Hepatic stellate cell (primary cell): Measurements from ENCODE around the gene SPPL3.

Experiments
- DNase-seq: peaks from one replicate; pipeline ENCODE4 v3.0.0; 2011; ENCODE audit warnings: low spot score

SPPL3 gene

DNA sequence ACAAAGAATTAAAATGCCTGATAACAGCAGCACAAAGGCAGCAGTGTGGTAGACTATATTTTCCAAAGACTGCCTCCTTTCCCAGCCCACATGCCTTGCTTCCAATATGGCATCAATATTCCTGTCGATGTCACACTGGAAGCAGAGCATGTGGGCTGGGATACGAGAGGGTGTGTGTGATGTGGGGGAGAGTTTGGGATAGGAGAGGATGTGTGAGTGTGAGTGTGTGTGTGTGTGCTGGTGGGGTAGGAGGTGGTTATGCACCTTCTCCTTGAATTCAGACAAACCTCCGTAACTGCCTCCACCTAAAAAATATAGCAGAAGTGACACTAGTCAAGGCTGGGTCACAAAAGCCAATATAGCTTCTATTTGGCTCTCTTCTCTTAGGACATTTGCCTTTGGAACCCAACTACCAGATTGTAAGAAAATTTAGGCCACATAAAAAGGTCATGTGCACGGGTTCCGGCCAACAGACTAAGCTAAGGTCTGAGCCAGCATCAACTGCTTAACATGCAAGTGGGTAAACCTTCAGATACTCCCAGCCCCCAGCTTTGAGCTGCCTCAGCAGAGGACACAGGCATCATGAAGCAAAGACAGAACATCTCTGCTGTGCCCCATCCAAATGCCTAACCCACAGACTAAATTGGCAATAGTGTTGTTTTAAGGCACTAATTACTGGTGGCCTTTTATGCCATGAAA is 29.5 kb downstream of the SPPL3 start:
- DNase-seq, result no peak

DNA sequence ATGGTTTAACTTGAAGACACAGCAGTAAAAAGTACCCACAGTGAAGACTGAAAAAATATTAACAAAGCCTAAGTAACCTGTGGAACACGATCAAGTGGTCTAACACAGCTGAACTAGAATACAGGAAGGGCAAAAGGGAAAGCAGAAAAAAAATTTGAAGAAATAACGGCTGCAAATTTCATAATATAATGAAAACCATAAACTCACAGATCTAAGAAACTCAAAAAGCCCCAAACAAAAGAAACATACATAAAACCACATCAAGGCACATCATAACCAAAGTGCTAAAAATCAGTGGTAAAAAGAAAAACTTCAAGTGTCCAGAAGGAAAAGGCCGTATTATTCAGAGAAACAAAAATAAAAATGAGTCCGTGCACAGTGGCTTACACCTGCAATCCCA is 30.9 kb downstream of the SPPL3 start:
- DNase-seq, result no peak

DNA sequence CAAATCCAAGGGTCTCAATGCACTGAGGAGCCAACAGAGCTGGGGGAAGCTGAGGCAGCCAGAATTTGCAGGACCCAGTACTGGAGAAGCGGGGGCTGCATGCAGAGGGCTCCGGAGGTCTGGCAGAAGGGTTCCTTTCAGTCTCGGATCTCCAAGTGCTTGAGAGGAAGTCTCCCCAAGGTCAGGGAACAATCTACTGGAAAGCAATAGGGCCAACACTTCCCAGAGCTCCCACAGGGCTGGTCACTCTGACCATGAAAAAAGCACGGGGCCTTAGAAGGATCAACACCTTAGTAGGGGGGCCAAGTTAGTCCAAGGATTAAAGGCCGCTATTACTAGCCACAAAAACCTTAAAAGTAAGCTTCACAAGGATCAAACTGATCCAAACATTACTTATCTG is 31.7 kb downstream of the SPPL3 start:
- no peak for DNase-seq

DNA sequence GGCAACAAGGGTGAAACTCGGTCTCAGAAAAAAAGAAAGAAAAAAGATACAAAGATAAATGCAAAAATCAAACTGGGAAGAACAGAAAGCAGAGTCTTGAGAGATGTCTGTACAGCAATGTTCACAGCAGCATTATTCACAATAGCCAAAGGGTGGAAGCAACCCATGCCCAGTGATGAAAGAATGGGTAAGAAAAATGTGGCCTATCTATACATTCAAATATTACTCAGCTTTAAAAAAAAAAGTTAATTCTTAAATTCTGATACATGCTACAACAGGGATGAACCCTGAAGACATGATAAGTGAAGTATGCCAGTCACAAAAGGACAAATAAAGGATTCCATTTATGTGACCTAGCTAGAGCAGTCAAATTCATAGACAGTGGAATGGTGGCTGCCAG is 33.7 kb downstream of the SPPL3 start:
- DNase-seq, result no peak

DNA sequence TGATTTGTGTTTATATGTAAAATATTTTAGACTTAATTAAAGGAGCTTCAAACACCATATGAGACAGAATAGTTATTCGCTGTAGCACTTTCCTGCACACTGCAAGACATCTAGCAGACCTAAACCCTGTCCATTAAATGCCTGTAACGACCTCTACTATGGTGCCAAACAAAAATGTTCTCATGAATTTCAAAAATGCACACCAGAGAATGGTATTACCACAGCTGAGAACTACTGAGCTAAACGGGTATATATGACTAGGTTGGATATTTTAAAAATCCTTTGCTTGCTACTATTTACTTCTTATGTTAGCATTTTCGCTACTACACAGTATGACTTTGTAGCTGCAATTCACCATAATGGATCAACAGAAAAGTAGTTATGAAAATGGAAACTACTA is 34.8 kb downstream of the SPPL3 start:
- no peak for DNase-seq

DNA sequence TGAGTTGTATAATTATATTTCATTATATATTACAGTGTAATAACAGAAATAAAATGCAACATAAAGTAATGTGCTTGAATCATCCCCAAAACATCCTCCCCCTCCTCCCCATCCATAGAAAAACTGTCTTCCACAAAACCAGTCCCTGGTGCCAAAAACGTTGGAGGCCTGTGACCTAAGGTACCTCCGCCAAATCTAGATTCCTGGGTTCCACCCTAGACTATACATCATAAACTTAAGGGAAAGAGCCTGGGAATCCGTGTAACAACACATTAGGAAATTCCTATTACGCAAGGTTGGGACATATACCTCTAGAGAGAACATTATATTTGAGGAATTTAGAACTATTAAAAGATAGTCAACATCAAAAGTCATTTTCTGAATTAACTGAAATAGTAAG is 38.0 kb downstream of the SPPL3 start:
- no peak for DNase-seq

DNA sequence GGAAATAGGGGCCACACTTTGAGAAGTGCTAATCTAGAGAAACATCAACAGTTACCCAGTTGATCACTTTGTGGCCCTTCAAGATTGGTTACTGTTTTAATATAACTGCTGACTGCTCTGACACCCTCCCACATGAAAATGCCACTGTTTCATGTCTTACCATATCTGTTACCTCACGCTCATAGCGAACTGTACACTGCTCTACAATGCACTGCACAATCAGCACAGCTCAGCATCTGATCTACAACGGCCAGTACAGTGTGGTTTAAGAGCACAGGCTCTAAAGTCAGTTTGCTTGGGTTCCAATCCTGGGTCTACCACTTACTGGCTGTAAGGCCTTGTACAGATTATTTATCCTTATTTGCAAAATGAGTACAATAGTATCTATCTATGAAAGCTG is 39.1 kb downstream of the SPPL3 start:
- DNase-seq, result no peak

DNA sequence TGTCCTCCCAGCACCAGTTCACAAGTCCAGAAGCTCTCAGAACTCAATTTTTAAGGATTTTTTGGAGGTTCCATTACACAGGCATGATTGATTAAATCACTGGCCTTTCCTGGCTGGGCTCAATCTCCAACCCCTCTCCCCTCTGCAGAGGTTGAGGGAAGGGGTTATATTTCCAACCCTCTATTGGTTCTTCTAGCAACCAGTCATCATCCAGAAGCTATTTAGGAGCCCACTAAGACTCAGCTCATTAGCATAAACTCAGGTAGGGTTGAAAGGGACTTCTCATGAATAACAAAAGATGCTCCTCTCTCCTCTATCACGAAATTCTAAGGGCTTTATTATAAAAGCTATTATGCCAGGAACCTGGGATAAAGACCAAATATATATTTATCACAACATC is 41.5 kb downstream of the SPPL3 start:
- no peak for DNase-seq

DNA sequence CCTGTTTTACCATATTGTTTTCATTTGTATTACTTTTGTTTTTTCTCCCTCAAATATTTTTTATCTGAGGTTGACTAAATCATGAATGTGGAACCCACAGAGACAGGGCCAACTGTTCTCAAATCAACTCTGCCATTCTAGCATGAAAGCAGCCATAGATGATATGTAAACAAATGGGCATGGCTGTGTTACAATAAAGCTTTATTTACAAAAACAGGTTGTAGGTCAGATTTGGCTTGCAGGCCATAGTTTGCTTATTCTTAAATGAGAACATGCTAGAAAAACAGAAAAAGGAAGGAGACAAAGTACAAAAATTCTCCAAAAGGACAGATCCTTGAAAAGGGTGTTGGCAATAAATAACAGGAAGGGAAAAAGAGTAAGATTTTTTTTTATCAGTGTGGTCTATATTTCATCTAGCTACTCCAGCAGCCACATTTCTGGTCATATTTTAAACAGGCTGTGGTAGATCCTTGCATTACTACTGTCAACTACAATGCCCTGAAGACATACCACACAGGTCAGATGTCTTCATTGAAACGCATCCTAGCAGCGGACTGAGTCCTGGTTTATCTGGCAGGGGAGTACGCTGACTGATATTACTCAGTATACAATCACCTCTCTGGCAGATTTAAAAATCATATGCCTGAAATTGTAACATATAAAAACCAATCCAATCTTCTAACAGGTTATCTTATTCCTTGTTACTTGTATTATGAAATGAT is 42.9 kb downstream of the SPPL3 start:
- no peak for DNase-seq

DNA sequence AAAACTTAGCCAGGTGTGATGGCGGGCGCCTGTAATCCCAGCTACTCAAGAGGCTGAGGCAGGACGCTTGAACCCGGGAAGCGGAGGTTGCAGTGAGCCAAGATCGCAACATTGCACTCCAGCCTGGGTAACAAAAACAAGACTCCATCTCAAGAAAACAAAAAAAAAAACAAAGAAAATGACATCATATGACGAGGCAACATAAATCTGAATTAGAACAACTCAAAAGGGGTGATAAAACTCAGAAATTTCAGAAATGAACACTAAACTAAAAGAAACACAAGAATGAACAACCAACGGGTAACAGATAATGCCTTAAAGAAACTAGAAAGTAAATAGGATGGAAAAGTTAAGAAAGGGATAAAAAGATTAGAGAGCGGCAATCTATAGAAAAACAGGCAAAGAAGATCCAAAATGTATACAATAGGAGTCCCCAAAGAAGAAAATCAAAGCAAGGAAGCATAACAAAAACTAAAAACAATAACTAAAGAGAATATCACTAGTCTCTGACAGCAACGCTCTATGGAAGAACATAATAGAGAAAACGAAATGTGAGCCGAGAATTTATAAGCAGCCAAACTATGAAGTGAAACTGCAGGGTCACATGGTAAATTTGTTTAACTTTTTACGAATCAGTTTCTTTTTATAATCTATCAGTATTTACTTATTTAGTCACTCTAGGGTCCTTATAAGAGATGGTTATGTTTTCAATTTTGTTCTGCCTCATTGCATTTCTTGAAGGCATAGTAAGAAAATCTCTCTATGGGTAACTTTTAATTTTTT is 45.7 kb downstream of the SPPL3 start:
- no peak for DNase-seq

DNA sequence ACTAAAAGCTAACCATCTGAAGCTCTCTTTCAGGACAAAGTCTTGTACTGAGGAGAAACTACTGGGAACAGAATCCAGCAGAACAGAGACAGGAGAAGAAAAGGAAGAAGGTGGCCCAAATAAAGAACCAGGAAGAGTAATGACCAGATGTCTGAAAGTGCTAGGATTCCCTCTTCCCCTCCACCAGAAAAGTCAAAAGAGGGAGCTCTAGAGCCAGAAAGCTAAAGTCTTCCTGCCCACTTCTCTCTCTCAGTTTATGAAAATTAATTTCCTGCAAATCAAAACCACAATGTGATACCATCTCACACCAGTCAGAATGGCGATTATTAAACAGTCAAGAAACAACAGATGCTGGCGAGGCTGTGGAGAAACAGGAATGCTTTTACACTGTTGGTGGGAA is 47.2 kb downstream of the SPPL3 start:
- no peak for DNase-seq

DNA sequence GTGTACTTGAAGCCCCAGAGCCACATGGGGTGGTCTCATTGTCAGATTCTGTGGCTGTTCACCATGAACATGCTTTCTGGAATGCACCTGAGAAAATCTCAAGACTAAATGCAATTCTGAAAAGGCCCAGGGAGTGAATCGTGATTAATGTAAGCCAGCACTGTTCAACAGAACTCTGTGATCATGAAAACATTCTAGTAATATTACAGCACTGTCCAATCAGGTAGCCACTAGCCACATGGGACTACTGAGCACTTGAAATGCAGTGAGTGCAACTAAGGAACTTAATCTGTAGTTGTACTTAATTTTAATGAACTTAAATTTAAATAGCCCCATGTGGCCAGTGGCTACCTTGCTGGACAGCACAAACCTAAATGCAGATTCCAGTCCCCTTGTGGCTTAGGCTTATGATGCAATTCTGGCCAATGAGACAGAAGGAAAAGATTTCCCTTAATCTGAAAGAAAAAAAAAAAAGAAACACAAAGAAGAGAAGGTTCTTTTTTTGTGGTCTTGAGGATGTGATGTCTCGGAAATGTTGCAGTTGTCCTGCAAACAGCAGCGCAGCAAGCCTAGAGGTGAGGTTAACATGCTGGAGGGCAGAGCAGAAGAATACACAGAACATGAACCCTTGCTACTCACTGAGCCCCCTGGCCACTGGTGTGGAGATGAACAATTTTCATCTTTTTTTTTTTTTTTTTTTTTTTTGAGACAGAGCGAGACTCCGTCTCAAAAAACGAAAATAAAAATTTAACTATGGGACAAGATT is 48.2 kb downstream of the SPPL3 start:
- no peak for DNase-seq

DNA sequence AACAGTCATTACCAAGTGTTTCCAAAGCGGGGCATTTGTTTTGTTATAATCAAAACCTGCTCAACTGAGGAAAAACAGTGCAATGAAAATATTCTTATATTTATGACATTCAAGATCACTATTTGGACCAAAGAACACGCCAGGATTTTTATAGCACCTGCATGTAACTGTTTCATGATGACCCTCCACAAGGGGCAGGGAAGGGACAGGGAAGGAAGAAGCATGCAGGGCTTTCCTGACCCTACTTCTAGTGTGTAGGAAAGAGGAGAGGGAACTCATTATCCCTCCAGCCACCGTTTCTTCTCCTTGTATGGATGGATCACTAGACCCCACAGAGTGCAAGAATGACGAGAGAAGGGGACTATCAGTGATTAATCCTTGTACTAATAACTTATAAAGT is 49.4 kb downstream of the SPPL3 start:
- no peak for DNase-seq

DNA sequence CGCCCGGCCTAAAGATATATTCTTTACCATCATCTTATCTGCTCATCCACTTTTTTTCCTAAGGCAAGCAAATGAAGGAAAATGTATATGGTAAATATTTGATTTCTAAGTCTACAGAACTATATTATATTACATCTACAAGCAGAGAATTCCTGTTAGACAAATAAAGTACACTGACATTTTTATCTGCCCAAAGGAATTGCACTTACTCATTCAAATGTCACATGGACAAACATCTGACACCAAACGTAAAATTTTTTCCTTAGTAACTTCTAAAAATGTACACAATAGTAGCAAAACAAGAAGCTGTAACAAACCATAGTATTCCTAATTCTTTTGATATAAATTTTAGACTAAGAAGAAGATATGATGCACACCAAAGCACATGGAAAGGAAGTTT is 51.0 kb downstream of the SPPL3 start:
- DNase-seq, result no peak

DNA sequence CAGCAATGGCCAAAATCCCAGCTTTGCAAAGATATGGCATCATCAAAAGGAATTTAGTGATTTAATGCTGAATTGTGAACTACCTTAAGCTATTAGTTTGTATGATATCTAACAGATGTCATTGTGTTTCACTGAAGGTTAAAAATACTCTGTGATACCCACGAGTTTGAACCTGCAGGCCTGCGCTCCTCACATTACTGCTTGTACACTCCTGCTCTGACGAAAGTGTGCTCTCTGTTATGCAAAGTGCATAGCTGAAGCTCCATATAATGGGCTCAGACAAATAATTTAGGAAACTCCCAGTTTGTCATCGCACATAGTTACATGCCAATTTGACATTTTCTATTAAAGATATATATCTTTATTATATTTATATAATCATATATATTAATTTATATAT is 52.2 kb downstream of the SPPL3 start:
- DNase-seq, result no peak

DNA sequence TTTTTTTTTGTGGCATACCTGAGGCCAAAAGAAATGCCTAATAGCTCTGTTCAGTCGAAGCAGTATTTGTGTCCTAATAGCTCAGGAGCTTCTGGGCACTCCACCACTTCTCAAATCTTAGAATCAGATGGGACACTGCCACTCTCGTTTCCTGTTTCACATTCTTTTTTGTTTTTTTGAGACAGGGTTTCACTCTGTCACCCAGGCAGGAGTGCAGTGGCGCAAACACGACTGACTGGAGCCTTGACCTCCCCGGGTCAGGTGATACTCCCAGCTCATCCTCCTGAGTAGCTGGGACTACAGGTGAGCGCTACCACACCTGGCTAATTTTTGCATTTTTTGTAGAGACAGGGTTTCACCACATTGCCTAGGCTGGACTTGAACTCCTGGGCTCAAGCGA is 52.7 kb downstream of the SPPL3 start:
- DNase-seq, result no peak

DNA sequence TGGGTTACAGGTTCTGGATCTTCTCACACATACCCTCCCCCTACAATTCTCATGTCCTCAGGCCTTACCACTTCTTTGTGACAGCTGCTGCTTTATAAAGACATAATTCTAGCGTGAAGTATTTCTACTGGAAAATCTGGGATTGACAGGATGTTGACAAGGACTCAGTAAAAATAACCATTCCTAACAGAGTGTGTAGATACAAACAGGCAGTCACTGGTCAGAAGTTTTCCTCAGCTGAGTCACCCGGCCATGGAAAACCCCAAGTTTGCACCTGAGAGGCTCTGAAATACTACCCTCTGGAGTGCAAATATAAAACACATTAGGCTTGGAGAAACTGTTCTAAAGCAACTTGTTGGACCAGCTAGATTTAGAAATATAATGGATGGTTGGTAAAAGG is 54.4 kb downstream of the SPPL3 start:
- DNase-seq, result no peak

DNA sequence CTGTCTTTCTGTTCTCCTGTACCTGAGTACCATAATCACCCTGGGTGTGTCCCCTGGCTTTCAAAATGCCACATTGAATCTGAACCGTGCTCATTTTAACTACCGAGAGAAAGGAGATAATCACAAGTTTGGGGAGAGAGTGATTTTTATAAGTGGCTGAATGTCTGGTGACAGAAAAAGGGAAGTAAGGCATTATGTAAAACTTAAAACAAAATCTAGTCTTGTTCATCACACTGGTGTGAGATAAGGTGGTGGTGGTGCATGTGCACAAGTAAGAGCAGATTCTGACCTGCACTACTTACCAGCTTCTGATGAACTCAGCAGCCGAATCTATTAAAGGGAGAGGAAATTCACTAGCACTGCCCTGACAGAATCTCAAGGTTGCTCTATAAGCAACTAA is 56.3 kb downstream of the SPPL3 start:
- no peak for DNase-seq

DNA sequence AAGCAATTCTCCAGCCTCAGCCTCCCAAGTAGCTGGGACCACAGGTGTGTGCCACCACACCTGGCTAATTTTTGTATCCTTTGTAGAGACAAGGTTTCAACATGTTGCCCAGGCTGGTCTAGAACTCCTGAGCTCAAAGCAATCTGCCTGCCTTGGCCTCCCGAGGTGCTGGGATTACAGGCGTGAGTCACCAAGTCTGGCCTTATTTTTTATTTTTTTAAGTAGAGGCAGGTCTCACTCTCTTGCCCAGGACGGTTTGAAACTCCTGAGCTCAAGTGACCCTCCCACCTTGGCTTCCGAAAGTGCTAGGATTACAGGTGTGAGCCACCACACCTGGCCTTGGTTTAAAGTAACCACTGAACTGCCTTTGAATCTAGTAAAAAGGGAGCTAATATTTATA is 56.8 kb downstream of the SPPL3 start:
- DNase-seq, result no peak

DNA sequence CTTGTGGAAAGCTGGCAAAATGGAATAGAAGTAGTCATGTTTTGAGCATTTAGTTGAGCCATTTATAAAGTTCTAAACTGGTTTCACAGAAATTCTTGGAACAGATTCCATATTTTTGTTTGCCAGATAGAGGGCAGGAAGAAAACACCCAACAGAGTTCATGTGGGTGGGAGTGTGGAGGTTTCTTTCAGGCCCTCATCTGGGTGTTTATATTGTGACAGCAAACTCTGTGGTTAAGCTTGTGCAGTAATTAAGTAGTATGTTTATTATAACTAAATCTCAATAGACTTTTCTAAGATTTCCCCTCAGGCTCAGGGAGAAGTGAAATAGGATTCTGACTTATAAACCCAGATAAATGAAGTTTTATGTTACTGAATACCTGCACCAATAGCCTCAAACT is 57.4 kb downstream of the SPPL3 start:
- DNase-seq, result no peak

DNA sequence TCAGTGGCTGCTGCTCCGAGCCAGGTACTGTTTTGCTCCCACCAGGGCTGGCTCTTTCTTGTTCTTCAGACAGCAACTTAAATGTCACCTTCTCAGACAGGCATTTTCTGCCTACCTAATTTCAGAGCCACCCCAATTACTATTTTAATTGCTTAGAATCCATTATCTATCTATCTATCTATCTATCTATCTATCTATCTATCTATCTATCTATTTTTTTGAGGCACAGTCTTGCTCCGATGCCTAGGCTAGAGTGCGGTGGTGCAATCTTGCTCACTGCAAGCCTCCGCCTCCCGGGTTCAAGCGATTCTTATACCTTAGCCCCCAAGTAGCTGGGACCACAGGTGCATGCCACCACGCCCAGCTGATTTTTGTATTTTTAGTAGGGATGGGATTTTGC is 58.5 kb downstream of the SPPL3 start:
- no peak for DNase-seq

DNA sequence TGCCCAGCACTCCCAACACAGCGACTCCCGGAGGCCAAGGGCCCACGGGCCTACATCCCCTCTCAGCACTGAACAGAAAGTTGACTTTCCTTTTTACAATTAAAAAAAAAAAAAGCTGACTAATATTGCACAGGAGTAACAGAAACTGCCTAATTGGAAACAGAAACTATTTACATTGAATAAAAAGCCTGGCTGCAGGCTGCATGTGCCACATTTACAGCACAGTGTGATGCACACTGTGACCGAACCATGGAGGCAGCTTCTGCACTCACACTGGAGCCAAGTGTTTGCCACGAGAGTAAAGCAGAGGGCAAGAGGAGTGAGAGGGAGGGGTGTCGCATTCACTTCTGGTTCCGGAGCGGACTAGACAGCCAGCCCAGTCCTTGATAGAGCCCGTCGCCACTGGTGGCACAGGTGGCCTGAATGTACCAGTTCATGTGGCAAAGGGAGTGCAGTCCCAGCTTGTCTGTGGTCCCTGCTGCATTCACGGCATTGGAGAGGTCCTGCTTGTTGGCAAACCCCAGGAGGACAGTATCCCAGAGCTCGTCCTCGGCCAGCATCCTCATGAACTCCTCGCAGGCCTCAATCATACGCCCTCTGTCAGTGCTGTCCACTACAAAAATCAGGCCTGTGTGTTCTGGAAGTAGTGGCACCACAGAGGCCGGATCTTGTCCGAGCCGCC is 59.2 kb downstream of the SPPL3 start:
- no peak for DNase-seq
